T follicular helper cell (primary cell): ENCODE results near the gene RINT1.
"Not testable (repeated sequence)": the region's sequence is repeated elsewhere in the genome, so short reads cannot be mapped to it uniquely, and the experiment has no call there.

Experiments
- DNase-seq: peaks from one replicate; pipeline ENCODE4 v3.0.0-alpha.2; 2020; ENCODE audit warnings: low read depth
- total RNA-seq, 2 experiments: gene quantifications; one replicate each; lab custom pipeline; 2026; lab: John Stamatoyannopoulos, UW

RINT1 gene
- total RNA-seq = 41.8 to 56.4 reads per million in 2 experiments

- DNase-seq = peak; percentile 74
Measured at GRCh38 chr7:105531792-105532671, at the start of gene RINT1. Gene RINT1, plus strand, starts transcription at chr7:105532201. Its CDS starts 115 bp downstream, at chr7:105532316.

GRCh38 chr7:105487579-105488571, 44.1 kb upstream of the RINT1 start:
- no peak for DNase-seq

DNA sequence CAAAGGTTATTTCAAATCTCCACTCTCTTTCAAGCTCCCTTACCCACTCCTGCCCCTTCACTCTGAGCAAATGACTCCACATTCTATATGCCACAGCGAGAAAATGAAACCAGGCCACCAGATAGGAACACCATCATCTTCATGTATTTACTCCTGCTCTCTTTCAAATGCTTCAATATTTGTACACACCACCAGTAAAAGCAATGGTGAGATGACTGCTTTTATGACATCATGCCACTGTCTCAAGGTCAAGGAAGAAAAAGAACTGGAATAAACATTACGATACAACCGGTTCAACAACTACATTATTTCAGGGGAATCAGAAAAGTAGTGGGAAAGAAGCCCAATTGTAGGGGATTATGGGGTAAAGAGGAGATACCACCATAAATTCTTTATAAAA, 42.6 kb upstream of the RINT1 start:
- no peak for DNase-seq

- DNase-seq = no peak
Measured at GRCh38 chr7:105493196-105493922, 38.6 kb upstream of the RINT1 start.

GRCh38 chr7:105493923-105494315, 38.1 kb upstream of the RINT1 start:
- no peak for DNase-seq

GRCh38 chr7:105496521-105496920, 35.5 kb upstream of the RINT1 start:
- no peak for DNase-seq

DNA sequence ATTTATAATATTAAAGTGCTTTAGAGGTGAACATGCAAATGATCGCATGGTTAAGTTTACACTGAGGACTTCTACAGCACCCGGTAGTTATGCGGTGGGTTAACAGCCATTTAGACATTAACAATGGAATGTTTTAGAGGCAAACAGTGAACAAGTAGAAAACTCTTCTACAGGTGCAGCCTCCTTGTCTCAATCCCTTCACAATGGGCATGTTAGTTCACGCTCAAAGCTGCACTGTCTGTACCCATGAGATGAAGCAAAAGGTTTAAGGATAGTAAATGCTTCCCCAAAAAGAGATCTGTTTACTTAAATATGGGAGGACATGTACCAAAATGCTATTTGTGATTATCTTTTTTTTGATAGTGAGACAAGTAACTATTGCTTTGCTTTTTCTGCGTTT, 35.0 kb upstream of the RINT1 start:
- no peak for DNase-seq

- DNase-seq = no peak
Measured at GRCh38 chr7:105502173-105502572, 29.8 kb upstream of the RINT1 start.

DNA sequence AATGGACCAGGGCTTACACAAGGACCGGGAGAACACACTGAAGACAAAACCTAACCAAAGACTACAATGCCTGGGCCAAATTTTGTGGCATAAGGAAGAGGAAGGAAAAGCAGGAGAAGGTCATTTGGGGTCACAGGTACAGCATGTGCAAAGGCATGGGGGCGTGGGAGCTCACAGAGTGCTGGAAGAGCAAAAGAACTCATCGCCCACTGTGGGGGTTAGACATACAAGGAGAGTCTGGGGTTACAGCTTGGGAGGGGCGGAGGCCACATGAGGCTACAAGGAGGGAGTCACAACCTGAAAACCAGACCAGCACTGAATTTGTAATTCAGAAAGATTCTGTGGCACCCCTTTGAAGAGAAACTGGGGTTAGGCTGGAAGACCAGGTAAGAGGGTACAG, 19.6 kb upstream of the RINT1 start:
- no peak for DNase-seq

DNA sequence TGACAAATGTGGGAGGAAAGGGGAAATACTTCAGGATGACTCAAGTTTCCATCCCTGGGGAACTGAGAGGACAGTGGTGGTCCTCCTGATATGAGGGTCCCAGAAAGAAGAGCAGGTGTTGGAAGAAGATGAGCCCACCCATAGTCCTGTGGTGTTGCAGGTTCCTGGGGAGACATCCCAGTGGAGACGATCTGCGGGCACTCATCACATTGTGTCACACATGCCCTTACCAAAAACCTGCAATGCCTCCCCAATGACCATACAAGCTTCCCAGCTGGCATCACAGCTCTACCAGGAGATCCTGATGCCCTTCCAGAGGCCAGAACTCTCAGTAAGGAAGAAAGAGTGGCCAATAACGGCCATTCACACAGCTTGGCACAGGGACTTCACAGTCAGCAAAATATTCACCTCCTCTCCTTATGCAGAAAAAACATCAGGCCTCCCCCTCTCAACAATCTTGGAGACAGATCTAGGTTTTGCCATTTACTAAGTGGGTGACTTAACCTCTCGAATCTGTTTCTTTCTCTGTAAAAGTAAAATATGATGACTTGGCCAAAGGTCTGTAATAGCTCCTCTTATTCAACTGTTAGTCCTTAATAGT, 19.0 kb upstream of the RINT1 start:
- DNase-seq = no peak

DNA sequence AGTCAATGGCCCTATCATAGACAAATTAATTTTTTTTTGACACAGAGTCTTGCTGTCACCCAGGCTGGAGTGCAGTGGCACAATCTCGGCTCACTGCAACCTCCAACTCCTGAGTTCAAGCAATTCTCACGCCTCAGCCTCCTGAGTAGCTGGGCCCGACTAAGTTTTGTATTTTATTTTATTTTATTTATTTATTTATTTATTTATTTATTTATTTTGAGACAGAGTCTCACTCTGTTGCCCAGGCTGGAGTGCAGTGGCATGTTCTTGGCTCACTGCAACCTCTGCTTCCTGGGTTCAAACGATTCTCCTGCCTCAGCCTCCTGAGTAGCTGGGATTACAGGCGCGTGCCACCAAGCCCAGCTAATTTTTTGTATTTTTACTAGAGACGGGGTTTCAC, 16.4 kb upstream of the RINT1 start:
- not testable (repeated sequence) for DNase-seq

GRCh38 chr7:105519353-105519752, 12.6 kb upstream of the RINT1 start:
- DNase-seq = no peak

- not testable (repeated sequence) for DNase-seq
Measured at GRCh38 chr7:105520620-105521019, 11.4 kb upstream of the RINT1 start.

DNA sequence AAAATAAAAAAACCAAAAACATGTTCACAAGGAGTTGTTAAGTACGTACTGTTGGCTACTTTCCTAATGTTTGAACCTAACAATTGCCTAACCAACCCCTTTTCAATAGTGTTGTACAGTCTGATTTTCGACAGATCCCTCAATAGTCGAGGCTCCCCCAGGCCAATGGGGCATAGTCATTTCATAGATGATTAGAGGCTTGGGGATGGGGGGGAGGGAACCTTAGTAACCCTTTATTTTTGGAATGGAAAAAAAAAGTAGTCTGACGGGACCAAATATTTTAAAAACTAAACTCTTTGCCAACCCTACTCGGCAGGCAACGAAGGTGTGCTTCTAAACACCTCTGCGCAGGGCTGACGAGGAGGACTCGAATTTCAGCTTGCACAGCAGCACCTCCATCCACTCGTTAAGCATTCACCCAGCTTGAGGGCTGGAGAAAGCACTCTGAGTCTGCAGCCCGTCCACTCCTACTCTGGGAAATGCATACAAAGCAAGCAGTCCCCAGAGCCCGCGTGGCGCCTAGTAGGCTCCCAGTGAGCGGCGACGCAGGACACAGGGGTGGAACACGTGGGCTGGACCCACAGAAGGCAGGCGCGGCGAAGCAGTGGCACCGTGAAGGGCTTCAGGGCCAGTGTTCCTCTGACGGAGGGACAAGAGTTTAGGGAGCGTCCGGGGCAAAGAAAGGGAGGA, 10.8 kb upstream of the RINT1 start:
- no peak for DNase-seq

DNA sequence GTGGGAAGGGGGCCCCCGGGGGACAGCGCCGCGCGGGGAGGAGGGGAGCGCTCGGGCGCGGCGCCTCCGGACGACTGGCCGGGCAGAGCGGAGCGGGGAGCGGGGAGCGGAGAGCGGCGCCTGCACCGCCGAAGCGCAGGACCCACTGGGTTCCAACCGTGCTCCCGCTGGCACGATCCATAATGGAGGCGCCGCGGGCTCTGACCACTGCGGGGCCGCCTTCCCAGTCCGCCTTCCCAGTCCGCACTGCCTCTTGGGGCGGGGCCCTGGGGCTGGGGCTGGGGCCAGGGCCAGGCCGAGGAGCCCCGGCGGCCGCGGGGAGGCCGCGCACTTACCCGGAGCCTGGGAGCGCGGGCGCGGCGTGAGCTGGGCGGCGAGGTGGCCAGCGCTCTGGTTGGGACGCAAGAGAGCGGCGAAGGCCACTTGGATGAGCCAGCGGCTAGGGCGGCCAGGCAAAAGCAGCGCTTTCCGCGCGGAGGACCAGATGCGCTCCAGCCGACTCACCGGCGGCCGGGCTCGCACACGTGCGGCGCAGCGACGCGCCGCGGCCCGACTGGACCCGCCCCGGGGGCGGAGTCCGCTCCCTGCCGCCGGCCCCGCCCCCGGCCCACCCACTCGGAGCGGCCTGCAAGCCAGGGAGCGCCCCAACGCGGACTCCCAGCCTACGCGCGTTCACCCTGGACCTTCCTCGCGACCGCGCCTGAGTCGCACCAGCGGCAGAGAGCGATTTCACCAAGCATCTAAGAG, 10.1 kb upstream of the RINT1 start, which contains the start of gene PUS7:
Gene PUS7 (minus strand): TSS at position 555 of the 747 bp plus-strand sequence. CDS start 13,759 bp downstream, outside the sequence.
- DNase-seq = peak; percentile 68

DNA sequence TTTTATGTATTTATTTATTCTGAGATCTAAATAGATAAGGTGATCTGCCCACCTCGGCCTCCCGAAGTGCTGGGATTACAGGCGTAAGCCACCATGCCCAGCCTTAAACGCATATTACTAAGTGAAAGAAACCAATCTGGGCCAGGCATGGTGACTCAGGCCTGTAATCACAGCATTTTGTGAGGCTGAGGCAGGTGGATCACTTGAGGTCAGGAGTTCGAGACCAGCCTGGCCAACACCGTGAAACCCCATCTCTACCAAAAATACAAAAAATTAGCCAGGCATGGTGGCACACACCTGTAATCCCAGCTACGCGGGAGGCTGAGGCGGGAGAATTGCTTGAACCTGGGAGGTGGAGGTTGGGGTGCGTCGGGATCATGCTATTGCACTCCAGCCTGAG, 7.6 kb upstream of the RINT1 start:
- not testable (repeated sequence) for DNase-seq

- no peak for DNase-seq
Measured at GRCh38 chr7:105524840-105525239, 7.2 kb upstream of the RINT1 start.

- not testable (repeated sequence) for DNase-seq
Measured at GRCh38 chr7:105527737-105528136, 4.3 kb upstream of the RINT1 start.

GRCh38 chr7:105530126-105530525, 1.9 kb upstream of the RINT1 start:
- no peak for DNase-seq

DNA sequence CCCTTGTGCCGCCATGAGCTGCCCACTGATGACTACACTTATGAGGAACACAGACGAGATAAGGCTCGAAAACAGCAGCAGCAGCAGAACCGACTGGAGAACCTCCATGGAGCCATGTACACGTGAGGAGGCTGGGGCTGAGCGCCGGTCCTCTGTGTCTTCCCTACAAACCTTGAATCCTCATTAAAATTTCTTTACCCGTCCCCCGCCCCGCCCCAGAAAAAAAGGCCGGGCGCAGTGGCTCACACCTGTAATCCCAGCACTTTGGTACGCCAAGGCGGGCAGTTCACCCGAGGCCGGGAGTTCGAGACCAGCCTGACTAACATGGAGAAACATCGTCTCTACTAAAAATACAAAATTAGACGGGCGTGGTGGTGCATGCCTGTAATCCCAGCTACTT, 1.5 kb upstream of the RINT1 start:
- DNase-seq = no peak
